Heart left ventricle (tissue), 16 donors: Measurements from ENCODE around the gene IFNA13. TPM values are rescaled to one million over a fixed set of nuclear protein-coding genes. Genes with fewer than 3 reads are reported as not detected.

ENCODE experiments used
- ATAC-seq, 4 donors: fragments of 200-7000 bp; cut with Tn5 transposase; one replicate each; pipeline ENCODE4 v1.9.1; 2020 to 2022; ENCODE audit warnings: moderate library complexity in 4 of 4, mild to moderate bottlenecking in 3 of 4, moderate number of reproducible peaks in 1 of 4
- DNase-seq, 5 donors: peaks; one replicate each; pipeline ENCODE4 v3.0.0-alpha.2; 2020
- H3K27ac ChIP-seq, 12 donors: fragments of 200-600 bp; sonication (generic) in 4 of 12; one replicate each; pipeline versions ENCODE4 v1.5.0 to v1.8.0; 2016 to 2022; ENCODE audit warnings: mild to moderate bottlenecking in 2 of 12
- H3K27me3 ChIP-seq, 9 donors: fragments of 200-600 bp; sonication (generic) in 2 of 9; one replicate each; pipeline versions ENCODE4 v1.5.1 to v1.8.0; 2016 to 2022; ENCODE audit warnings: mild to moderate bottlenecking in 3 of 9
- H3K36me3 ChIP-seq, 9 donors: fragments of 200-600 bp; sonication (generic) in 2 of 9; one replicate each; pipeline versions ENCODE4 v1.5.0 to v1.8.0; 2018 to 2022; ENCODE audit warnings: mild to moderate bottlenecking in 2 of 9
- H3K4me1 ChIP-seq, 12 donors: fragments of 200-600 bp; sonication (generic) in 4 of 12; one replicate each; pipeline versions ENCODE4 v1.5.0 to v1.8.0; 2016 to 2022; ENCODE audit warnings: mild to moderate bottlenecking in 3 of 12
- H3K4me3 ChIP-seq, 12 donors: fragments of 200-600 bp; sonication (generic) in 4 of 12; one replicate each; pipeline versions ENCODE4 v1.5.0 to v1.8.0; 2017 to 2022; ENCODE audit warnings: mild to moderate bottlenecking in 9 of 12, moderate library complexity in 4 of 12
- H3K9me3 ChIP-seq, 12 donors: fragments of 200-600 bp; sonication (generic) in 4 of 12; one replicate each; pipeline versions ENCODE4 v1.5.0 to v1.8.0; 2016 to 2022; ENCODE audit warnings: mild to moderate bottlenecking in 1 of 12
- CTCF ChIP-seq, 12 donors: fragments of 200-600 bp; sonication (generic) in 4 of 12; IDR thresholded peaks; one replicate each; pipeline versions ENCODE4 v1.5.0 to v1.8.0; 2018 to 2022; ENCODE audit warnings: antibody characterized with exemption in 12 of 12, mild to moderate bottlenecking in 5 of 12
- POLR2A ChIP-seq, 2 donors: fragments of 450-650 bp; IDR thresholded peaks; one replicate each; pipeline ENCODE4 v1.6.1; 2017; ENCODE audit warnings: antibody characterized with exemption in 2 of 2, mild to moderate bottlenecking in 2 of 2, moderate library complexity in 2 of 2
- WGBS, 4 donors: extraction: QIAGEN DNeasy Blood & Tissue Kit in 2 of 4; methylation state at CpG; one replicate each; pipeline versions ENCODE4 v1.1.5 to v1.1.7; 2013 to 2018; 5-methylcytosine and 5-hydroxymethylcytosine counted together
- intact Hi-C, 10 donors: fragments of 100-400 bp; cut with DNase I; formaldehyde crosslinking; loops; one replicate each; pipeline versions ENCODE4 v1.11.1 to v1.14.2; 2022
- polyA plus RNA-seq, 2 donors: library from polyadenylated mRNA; stranded (reverse); fragments of 200-250 nt; gene quantifications; one replicate each; pipeline ENCODE4 v1.2.3, GENCODE V29; 2013
- total RNA-seq, 9 donors: library from RNA; depleted of rRNA in 2 of 9; stranded (reverse); fragments of >200 nt in 2 of 9; fragmentation: NEBNext Ultra II Directional in 3 of 9; extraction: Animal tissue kit (Norgen Biotek cat#: 25700) in 3 of 9; gene quantifications; one replicate each; pipeline versions ENCODE4 v1.1.0 to v1.2.4, GENCODE V29; 2016 to 2023
- donor health status: ischemic (EF 13 %, LVEDD 7.1; RV severe dilation, severe dysfunction).
- donor health status: healthy with polysubstance abuse.
- donor health status: DM: no; HTN: yes; CAD: no.
- donor health status: DM: no; HTN: no; CAD: no.
- donor health status: ischemic (EF 25% LVEDD 6.9; RV normal size, moderate dysfunction).
- donor health status: ischemic (EF 25% LVEDD 5.7; RV mildly dilated, moderate dysfunction).
- donor health status: healthy.
- donor health status: DM: yes; HTN: yes; CAD: no.
- donor health status: ischemic (EF 35%, LVEDD 5.7; RV mildly dilated, moderate dysfunction).
- donor health status: nonischemic (EF 11% LVEDD 7.7; RV severe dilation, severe dysfunction).
- donor health status: DM: yes; HTN: yes; CAD: no.
- donor health status: PGD.
- donor health status: ischemic (EF 29% LVEDD 5.4; RV normal size, mild dysfunction).
- donor health status: nonischemic (EF 23%, LVEDD 6.1; RV moderate dilation, normal function).

IFNA13 gene
- total and polyA plus RNA-seq, 11 donors, result not detected

- Histone ChIP-seq H3K9me3 (no peaks in the 10 kb centered on the region), H3K36me3 (peaks cover 0 to 27% (median 4%) of the 10 kb centered on the region in 9 donors), H3K27ac (no peak overlapping the region), H3K27me3 (no peaks in the 10 kb centered on the region), H3K4me1 (peaks cover 12 to 80% (median 55%) of the 10 kb centered on the region in 12 donors), H3K4me3 (peak overlapping the region in 5 of 12 donors; percentile 7 to 81 (median 14))
- TF ChIP-seq CTCF (IDR thresholded peaks at IDR 0.05) (no peak), POLR2A (IDR thresholded peaks at IDR 0.05) (no peak)
- 28 to 39% (median 32%) methylated on average over 5 of the region's 5 CpGs for WGBS, 4 donors
- intact Hi-C loops, result loop anchor here in 3 of 10 donors (2.0 to 5.0 kb wide), 3 partner anchors 460 to 470 kb away; partner anchors contain the start of gene MTAP (in 1 of the 3)
- DNase-seq (no peak), ATAC-seq (no peak)
Measured at GRCh38 chr9:21331676-21332402, 36.0 kb downstream of the IFNA13 start.

- intact Hi-C loops, result loop anchor here in 7 of 10 donors (2.0 to 10.0 kb wide), 5 partner anchors 58 to 461 kb away; partner anchors contain the start of gene IFNA2 (in 1 of the 7)
- peak in 3 of 4 donors; percentile 59 to 77 (median 65) for ATAC-seq
- TF ChIP-seq POLR2A (IDR thresholded peaks at IDR 0.05) (no peak), CTCF (IDR thresholded peaks at IDR 0.05) (peak; percentile 58 to 79 (median 72))
- WGBS, 4 donors, result 34 to 41% (median 40%) methylated on average over 2 of the region's 2 CpGs
- Histone ChIP-seq H3K9me3 (no peaks in the 10 kb centered on the region), H3K4me1 (peaks cover 2 to 51% (median 28%) of the 10 kb centered on the region in 12 donors), H3K36me3 (peaks cover 0 to 65% (median 29%) of the 10 kb centered on the region in 9 donors), H3K4me3 (no peak overlapping the region), H3K27ac (no peak overlapping the region), H3K27me3 (no peaks in the 10 kb centered on the region)
- DNase-seq, result no peak
Measured at GRCh38 chr9:21326526-21327139, 41.2 kb downstream of the IFNA13 start.

GRCh38 chr9:21324047-21324446, 43.8 kb downstream of the IFNA13 start:
- 75 to 84% (median 80%) methylated on average over 4 of the region's 4 CpGs for WGBS, 4 donors
- peak in 1 of 4 donors; percentile 45 for ATAC-seq

More at GRCh38 chr9:21324047-21324446, 43.8 kb downstream of the IFNA13 start:
- TF ChIP-seq CTCF (IDR thresholded peaks at IDR 0.05), result no peak
- TF ChIP-seq POLR2A (IDR thresholded peaks at IDR 0.05), result no peak
- H3K36me3 ChIP-seq, result peaks cover 0 to 60% (median 36%) of the 10 kb centered on the region in 9 donors
- intact Hi-C loops, result loop anchor here in 3 of 10 donors (5.0 to 10.0 kb wide), 4 partner anchors 61 to 468 kb away; partner anchors contain the start of gene IFNA2 (in 1 of the 3)
- H3K4me1 ChIP-seq, result peaks cover 0 to 25% (median 5%) of the 10 kb centered on the region in 12 donors
- no peaks in the 10 kb centered on the region for H3K9me3 ChIP-seq
- no peak overlapping the region for H3K4me3 ChIP-seq
- H3K27me3 ChIP-seq, result no peaks in the 10 kb centered on the region
- DNase-seq, result no peak
- H3K27ac ChIP-seq, result no peak overlapping the region
